Neural cell (in vitro differentiated cells): ENCODE results near the gene UBE2O. TPM values are rescaled to one million over a fixed set of nuclear protein-coding genes. Genes with fewer than 3 reads are reported as not detected.

Source experiments
- H2AFZ ChIP-seq: fragments of 200-600, 300-800 bp; sonication (generic), shearing (Covaris generic); 2 replicates; pipeline ENCODE4 v1.6.0; 2014; ENCODE audit warnings: low read depth, mild to moderate bottlenecking, antibody characterized with exemption, low read length, moderate library complexity
- H3F3A ChIP-seq: fragments of 200-600 bp; shearing (Covaris generic); 2 replicates; pipeline ENCODE4 v1.6.1; 2016; ENCODE audit warnings: mild to moderate bottlenecking, moderate library complexity, mixed read lengths, antibody characterized with exemption, low read length; ENCODE audit not compliant: insufficient read depth, poor library complexity, severe bottlenecking
- H3K27ac ChIP-seq: fragments of 200-600, 300-800 bp; sonication (generic), shearing (Covaris generic); 2 replicates; pipeline ENCODE4 v1.5.1; 2014; ENCODE audit warnings: mild to moderate bottlenecking, low read length, moderate library complexity
- H3K27me3 ChIP-seq: fragments of 300-800, 200-600 bp; sonication (generic), shearing (Covaris generic); 2 replicates; pipeline ENCODE4 v1.6.0; 2014; ENCODE audit warnings: mild to moderate bottlenecking, low read depth, low read length, moderate library complexity; ENCODE audit not compliant: insufficient read depth
- H3K36me3 ChIP-seq: fragments of 300-800, 200-600 bp; sonication (generic), shearing (Covaris generic); 2 replicates; pipeline ENCODE4 v1.5.1; 2014; ENCODE audit warnings: mild to moderate bottlenecking, antibody characterized with exemption, low read length, moderate library complexity; ENCODE audit not compliant: insufficient read depth
- H3K4me2 ChIP-seq: fragments of 300-800, 200-600 bp; sonication (generic), shearing (Covaris generic); 2 replicates; pipeline ENCODE4 v1.6.0; 2014; ENCODE audit warnings: mild to moderate bottlenecking, low read length
- H3K4me3 ChIP-seq: fragments of 300-800, 200-600 bp; sonication (generic), shearing (Covaris generic); 2 replicates; pipeline ENCODE4 v1.5.1; 2014; ENCODE audit warnings: mild to moderate bottlenecking, low read length, moderate library complexity
- H3K79me2 ChIP-seq: fragments of 200-600 bp; shearing (Covaris generic); replicated peaks from 2 replicates; pipeline ENCODE4 v1.6.0; 2014; ENCODE audit warnings: mild to moderate bottlenecking, low read length, moderate library complexity; ENCODE audit not compliant: insufficient read depth
- H3K9ac ChIP-seq: fragments of 300-800, 200-600 bp; sonication (generic), shearing (Covaris generic); 2 replicates; pipeline ENCODE4 v1.6.1; 2016; ENCODE audit warnings: mild to moderate bottlenecking, low read length, mixed read lengths
- H3K9me2 ChIP-seq: fragments of 200-600 bp; shearing (Covaris generic); 2 replicates; pipeline ENCODE4 v1.6.1; 2016; ENCODE audit warnings: mild to moderate bottlenecking, low read length, mixed read lengths; ENCODE audit not compliant: insufficient read depth
- H3K9me3 ChIP-seq: fragments of 200-600, 300-800 bp; sonication (generic), shearing (Covaris generic); 2 replicates; pipeline ENCODE4 v1.6.1; 2016; ENCODE audit warnings: mild to moderate bottlenecking, mixed run types, low read length, moderate library complexity, mixed read lengths
- H4K20me1 ChIP-seq: fragments of 200-600 bp; shearing (Covaris generic); 2 replicates; pipeline ENCODE4 v1.6.1; 2016; ENCODE audit warnings: mild to moderate bottlenecking, mixed run types; ENCODE audit not compliant: insufficient read depth
- CTCF ChIP-seq: fragments of 450-650 bp; IDR thresholded peaks from 2 replicates; pipeline ENCODE4 v1.5.1; 2014; ENCODE audit warnings: antibody characterized with exemption, mild to moderate bottlenecking, moderate library complexity; ENCODE audit not compliant: poor library complexity, severe bottlenecking
- EP300 ChIP-seq: fragments of 450-650 bp; conservative IDR thresholded peaks from 2 replicates; pipeline ENCODE4 v1.6.1; 2014; ENCODE audit warnings: antibody characterized with exemption, mild to moderate bottlenecking, moderate library complexity; ENCODE audit not compliant: poor library complexity, severe bottlenecking
- EZH2 ChIP-seq: fragments of 200-600, 300-800 bp; shearing (Covaris generic), sonication (generic); IDR thresholded peaks from 2 replicates; pipeline ENCODE4 v1.6.1; 2014; ENCODE audit warnings: antibody characterized with exemption, low read length, borderline replicate concordance, mild to moderate bottlenecking; ENCODE audit not compliant: insufficient read depth, poor library complexity, severe bottlenecking
- MXI1 ChIP-seq: fragments of 450-650 bp; conservative IDR thresholded peaks from 2 replicates; pipeline ENCODE4 v1.6.1; 2014; ENCODE audit warnings: antibody characterized with exemption, mild to moderate bottlenecking; ENCODE audit not compliant: poor library complexity, severe bottlenecking
- POLR2AphosphoS5 ChIP-seq: IDR thresholded peaks from 2 replicates; pipeline ENCODE4 v1.6.1; 2012
- RAD21 ChIP-seq: fragments of 450-650 bp; conservative IDR thresholded peaks from 2 replicates; pipeline ENCODE4 v1.6.1; 2014; ENCODE audit warnings: antibody characterized with exemption, mild to moderate bottlenecking, moderate library complexity
- REST ChIP-seq: IDR thresholded peaks from 2 replicates; pipeline ENCODE4 v1.6.1; 2012; ENCODE audit warnings: borderline replicate concordance
- SMC3 ChIP-seq: fragments of 450-650 bp; conservative IDR thresholded peaks from 2 replicates; pipeline ENCODE4 v1.6.1; 2014; ENCODE audit warnings: antibody characterized with exemption, mild to moderate bottlenecking, moderate library complexity; ENCODE audit not compliant: poor library complexity
- TAF1 ChIP-seq: IDR thresholded peaks from 2 replicates; pipeline ENCODE4 v1.6.1; 2012; ENCODE audit warnings: low read depth
- polyA plus RNA-seq: library from polyadenylated mRNA; depleted of rRNA; stranded (reverse); fragments of >200 nt; gene quantifications from 2 replicates; pipeline ENCODE4 v1.2.3, GENCODE V29; 2014

UBE2O gene
- polyA plus RNA-seq, 1 donor from 2014 or later: 28.0 TPM

- H3F3A ChIP-seq: no peaks in the 10 kb centered on the region
- no peaks in the 10 kb centered on the region for H3K9me2 ChIP-seq
- H3K36me3 ChIP-seq: no peaks in the 10 kb centered on the region
- H3K9me3 ChIP-seq: no peaks in the 10 kb centered on the region
- H3K27ac ChIP-seq: no peak within 1 kb of the TSS
- no peak within 1 kb of the TSS for H3K4me2 ChIP-seq
- no peak for TF ChIP-seq EZH2
- no peak for TF ChIP-seq MXI1
- TF ChIP-seq RAD21: no peak
- TF ChIP-seq SMC3: no peak
- TF ChIP-seq POLR2AphosphoS5: no peak
- TF ChIP-seq CTCF: no peak
- no peak for TF ChIP-seq TAF1
- TF ChIP-seq REST: no peak
- TF ChIP-seq EP300: no peak
- H3K27me3 ChIP-seq: peaks cover 29% of the 10 kb centered on the region
- H3K79me2 ChIP-seq: no peaks in the 10 kb centered on the region
- H3K9ac ChIP-seq: no peak within 1 kb of the TSS
- H2AFZ ChIP-seq: no peak within 1 kb of the TSS
- peak within 1 kb of the TSS; percentile 56 for H3K4me3 ChIP-seq
- H4K20me1 ChIP-seq: no peaks in the 10 kb centered on the region
Measured at GRCh38 chr17:76501018-76501826, 48.3 kb upstream of the UBE2O start, which contains the start of gene RHBDF2. RHBDF2 (minus strand) TSS chr17:76501423; CDS start chr17:76481524, 19,899 bp downstream.

GRCh38 chr17:76500747-76501017 is 47.7 kb upstream of the UBE2O start:
- Histone ChIP-seq H3K9me2 (no peaks in the 10 kb centered on the region), H3K9me3 (no peaks in the 10 kb centered on the region), H3K4me2 (no peak overlapping the region), H3K4me3 (peak overlapping the region; percentile 56), H3K79me2 (no peaks in the 10 kb centered on the region), H3K36me3 (no peaks in the 10 kb centered on the region), H2AFZ (no peak overlapping the region), H3K9ac (no peak overlapping the region), H3K27ac (no peak overlapping the region), H3F3A (no peaks in the 10 kb centered on the region), H3K27me3 (peaks cover 29% of the 10 kb centered on the region), H4K20me1 (no peaks in the 10 kb centered on the region)
- TF ChIP-seq EP300 (no peak), RAD21 (no peak), REST (no peak), MXI1 (no peak), CTCF (no peak), TAF1 (no peak), SMC3 (no peak), POLR2AphosphoS5 (no peak)
